K562 (cell line): Measurements from ENCODE around the gene ANKLE1. TPM values are rescaled to one million over a fixed set of nuclear protein-coding genes. Genes with fewer than 3 reads are reported as not detected.

ENCODE experiments used
- ATF4 ChIP-seq: fragments of 450-650 bp; formaldehyde crosslinking; IDR thresholded peaks from 2 replicates; pipeline ENCODE4 v1.4.0; 2022; ENCODE audit warnings: mild to moderate bottlenecking, moderate library complexity
- CHD7 ChIP-seq: fragments of 200-600 bp; sonication (generic); IDR thresholded peaks from one replicate; pipeline ENCODE4 v1.6.1; 2012; ENCODE audit warnings: mild to moderate bottlenecking, low read depth, low read length, inconsistent platforms
- ELF1 ChIP-seq: fragments of 200-800 bp; sonication (Bioruptor generic); IDR thresholded peaks from 2 replicates; pipeline ENCODE4 v1.6.1; 2016; ENCODE audit warnings: missing genetic modification characterization, missing compliant biosample characterization
- KDM4B ChIP-seq, 2 experiments: fragments of 450-650 bp in 1 of 2; sonication (generic) in 1 of 2; IDR thresholded peaks; 2 replicates each; pipeline ENCODE4 v1.6.1; 2016 to 2017; ENCODE audit warnings: borderline replicate concordance in 2 of 2, antibody characterized with exemption in 1 of 2, low read depth in 1 of 2, mild to moderate bottlenecking in 1 of 2
- NBN ChIP-seq: fragments of 450-650 bp; IDR thresholded peaks from 2 replicates; pipeline ENCODE4 v1.6.1; 2016; ENCODE audit warnings: low read depth, mild to moderate bottlenecking
- NUFIP1 ChIP-seq: fragments of 450-650 bp; IDR thresholded peaks from 2 replicates; pipeline ENCODE4 v1.6.1; 2018; ENCODE audit not compliant: partially characterized antibody
- RB1 ChIP-seq: fragments of 450-650 bp; IDR thresholded peaks from 2 replicates; pipeline ENCODE4 v1.6.1; 2017; ENCODE audit warnings: low read depth, mild to moderate bottlenecking
- SRSF1 ChIP-seq: fragments of 200-400 bp; formaldehyde crosslinking; IDR thresholded peaks from 2 replicates; pipeline ENCODE4 v1.6.1; 2017; ENCODE audit warnings: mild to moderate bottlenecking, low read depth, low read length, moderate library complexity
- ZNF324 ChIP-seq: fragments of 250-450 bp; sonication (Bioruptor Pico); IDR thresholded peaks from 2 replicates; pipeline ENCODE4 v1.4.0; 2020; ENCODE audit warnings: mild to moderate bottlenecking
- ZNF583 ChIP-seq: fragments of 250-450 bp; sonication (Bioruptor Pico); IDR thresholded peaks from 2 replicates; pipeline ENCODE4 v1.4.0; 2020
- polyA plus RNA-seq, 8 experiments: library from polyadenylated mRNA; depleted of rRNA in 4 of 8; stranded (reverse) in 5 of 8; unstranded in 3 of 8; fragments of >200 nt; fragmentation: Nextera tagmentation in 2 of 8; fragmentation: Illumina TruSeq in 1 of 8; extraction: Ambion mirVana in 2 of 8; extraction: Trizol in 1 of 8; gene quantifications; 2 replicates each; pipeline versions ENCODE4 v1.2.1 to v1.2.3, GENCODE V29; 2011 to 2014; ENCODE audit warnings: inconsistent platforms in 1 of 8, missing spikeins in 1 of 8
- total RNA-seq, 7 experiments: library from RNA; depleted of rRNA in 6 of 7; stranded (reverse); fragments of >200 nt in 6 of 7; fragmentation: Illumina TruSeq in 2 of 7; extraction: Trizol in 2 of 7; gene quantifications; 2 replicates each; pipeline versions ENCODE4 v1.2.1 to v1.2.3, GENCODE V29; 2011 to 2021; ENCODE audit warnings: low replicate concordance in 1 of 7
- TF ChIP-seq, protein P1 (sequence below): fragments of 450-650 bp; IDR thresholded peaks from 2 replicates; pipeline ENCODE4 v1.6.1; 2017; ENCODE audit warnings: mild to moderate bottlenecking, moderate library complexity

Gene ANKLE1
- total and polyA plus RNA-seq, 9 of the 15 experiments (the other 6 are each of a cell fraction or from before 2014, with no cell fraction given): 0.63 to 9.2 (median 2.9) TPM

DNA sequence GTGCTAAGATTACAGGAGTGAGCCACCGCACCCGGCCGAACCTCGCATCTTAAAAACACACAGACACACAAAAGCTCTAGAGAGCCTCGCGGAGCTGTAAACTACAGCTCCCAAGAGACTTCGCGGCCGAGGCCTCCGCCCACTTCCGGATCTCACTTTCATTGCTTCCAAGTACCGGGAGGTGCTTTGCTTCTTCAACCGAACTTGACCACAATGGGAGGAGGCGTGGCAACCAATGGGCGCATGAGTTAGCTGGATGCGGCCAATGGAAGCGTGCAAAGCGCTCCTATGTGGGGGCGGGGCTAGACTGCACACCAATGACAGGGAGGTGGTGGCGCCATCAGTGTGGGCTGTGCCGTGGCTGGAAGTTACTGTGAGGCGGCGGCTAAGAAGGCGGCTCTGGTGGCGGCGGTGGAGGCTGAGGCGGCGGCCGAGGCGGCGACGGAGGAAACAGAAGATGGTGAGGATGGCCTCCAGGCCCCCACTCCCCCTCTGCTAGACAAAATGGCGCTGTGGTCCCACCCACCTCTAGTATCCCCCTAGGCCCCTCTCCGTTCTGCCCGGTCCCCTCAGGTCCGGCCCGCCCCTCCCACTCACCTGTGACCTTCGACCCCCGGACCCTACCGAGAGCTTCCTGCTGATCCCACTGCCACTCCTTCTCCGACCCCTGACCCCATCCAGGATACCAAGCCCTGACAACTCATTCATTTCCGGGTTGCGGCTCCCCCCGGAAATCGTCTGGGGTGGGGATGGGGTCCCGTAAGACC, 27.7 kb downstream of the ANKLE1 start, which contains the start of gene DDA1 (continued):
- no peak for TF ChIP-seq ATF4
- TF ChIP-seq ZNF583 (CRISPR knock-in tag): no peak
- no peak for TF ChIP-seq SRSF1
- no peak for TF ChIP-seq NUFIP1
- TF ChIP-seq, protein P1, sequence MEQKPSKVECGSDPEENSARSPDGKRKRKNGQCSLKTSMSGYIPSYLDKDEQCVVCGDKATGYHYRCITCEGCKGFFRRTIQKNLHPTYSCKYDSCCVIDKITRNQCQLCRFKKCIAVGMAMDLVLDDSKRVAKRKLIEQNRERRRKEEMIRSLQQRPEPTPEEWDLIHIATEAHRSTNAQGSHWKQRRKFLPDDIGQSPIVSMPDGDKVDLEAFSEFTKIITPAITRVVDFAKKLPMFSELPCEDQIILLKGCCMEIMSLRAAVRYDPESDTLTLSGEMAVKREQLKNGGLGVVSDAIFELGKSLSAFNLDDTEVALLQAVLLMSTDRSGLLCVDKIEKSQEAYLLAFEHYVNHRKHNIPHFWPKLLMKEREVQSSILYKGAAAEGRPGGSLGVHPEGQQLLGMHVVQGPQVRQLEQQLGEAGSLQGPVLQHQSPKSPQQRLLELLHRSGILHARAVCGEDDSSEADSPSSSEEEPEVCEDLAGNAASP: no peak
- no peak for TF ChIP-seq KDM4B (IDR thresholded peaks at IDR 0.05; ENCODE audit: borderline replicate concordance in 2 of 2, low read depth in 1 of 2)
- TF ChIP-seq CHD7: no peak
- TF ChIP-seq NBN: no peak; the same call in 1 of the 2 replicates
- TF ChIP-seq ZNF324: no peak
- TF ChIP-seq RB1: peak; percentile 22; the same call in 1 of the 2 replicates
- TF ChIP-seq ELF1 (tag): peak; percentile 93
